ENCODE measurements around the gene NMRAL1.

- TF ChIP-seq CTCF (IDR thresholded peaks at IDR 0.05; ENCODE audit: low read depth, low read length): no peak
- TF ChIP-seq POLR2A (IDR thresholded peaks at IDR 0.05; ENCODE audit: extremely low read depth, insufficient read length): no peak
- no peak for TF ChIP-seq MAX (IDR thresholded peaks at IDR 0.05; ENCODE audit: low read depth, low read length)
- no peak for TF ChIP-seq MYC (IDR thresholded peaks at IDR 0.05; ENCODE audit: low read depth, low read length)
These were observed 33.3 kb upstream of the NMRAL1 start for GRCh38 chr16:4507588-4508345.
